Measurements from ENCODE around the gene CHMP6.

Gene CHMP6

DNA sequence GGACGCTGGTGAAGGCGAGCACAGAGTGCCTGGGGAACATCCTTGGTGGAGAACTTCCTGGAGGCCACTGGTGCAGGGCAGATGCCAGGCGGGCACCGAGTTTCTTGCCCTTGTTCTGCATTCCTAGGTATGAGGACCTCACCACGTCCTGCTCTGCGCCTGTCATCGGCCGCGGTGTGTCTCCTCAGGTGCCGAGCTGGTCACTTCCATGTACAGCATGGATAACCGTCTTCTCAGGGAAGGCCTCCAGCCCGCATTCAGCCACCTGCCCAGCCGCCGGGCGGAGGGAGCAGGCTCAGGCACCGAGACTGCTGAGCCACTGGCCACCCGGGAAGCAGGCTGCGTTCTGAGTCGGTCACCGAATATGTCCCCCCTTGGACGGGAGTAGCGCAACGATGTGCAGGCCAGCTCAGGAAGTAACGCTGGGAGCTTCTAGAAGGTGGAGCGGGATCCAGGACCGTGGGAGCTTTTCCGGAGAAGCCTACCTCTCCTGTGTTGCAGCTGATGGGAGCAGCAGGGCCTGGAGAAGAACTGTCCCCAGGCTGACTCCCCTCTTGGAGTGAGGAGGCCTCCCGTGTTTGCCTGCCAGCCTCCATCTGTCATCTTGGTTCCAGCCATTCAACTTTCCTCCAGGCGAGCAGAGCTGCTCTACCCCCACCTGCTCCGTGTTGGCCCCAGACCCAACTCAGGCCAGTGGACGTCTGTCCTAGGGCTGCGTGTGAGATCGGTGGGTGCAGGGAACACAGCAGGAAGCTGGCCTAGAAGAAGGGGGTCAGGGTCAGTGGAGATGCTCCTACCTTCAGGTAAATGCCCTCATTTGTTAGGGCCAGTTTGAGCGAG is 41.2 kb downstream of the CHMP6 start:
- DNase-seq: no peak

DNA sequence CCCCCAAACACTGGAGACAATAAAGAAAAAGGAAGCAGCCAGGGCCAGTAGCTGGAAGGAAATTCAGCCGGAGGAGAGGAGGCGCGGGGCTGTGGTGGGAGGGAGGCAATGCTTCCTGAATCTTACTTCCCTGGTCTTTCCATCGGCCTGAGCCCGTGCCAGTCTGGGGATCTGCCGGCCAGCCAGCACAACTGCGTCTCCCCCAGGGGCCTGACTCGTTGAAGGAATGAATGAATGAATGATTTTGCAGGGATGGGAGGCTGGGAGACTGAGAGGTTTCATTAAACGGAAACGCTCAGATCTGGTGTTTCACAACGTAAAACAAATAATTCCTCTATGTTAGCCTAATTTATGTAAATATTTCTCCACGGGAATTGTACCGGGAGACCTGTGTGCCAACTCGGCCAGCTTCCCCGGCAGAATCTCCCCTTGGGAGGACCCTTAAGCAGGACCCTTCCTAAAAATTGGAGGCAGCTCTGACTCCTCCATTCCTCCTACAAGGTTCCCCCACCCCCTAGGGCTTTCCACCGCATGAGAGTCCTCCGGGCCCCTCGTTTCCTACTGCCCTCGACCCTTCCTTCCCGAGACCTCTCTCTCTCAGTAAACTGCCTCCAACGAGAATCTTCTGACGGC is 42.0 kb downstream of the CHMP6 start:
- DNase-seq: peak; percentile 73

- DNase-seq: no peak
Measured at GRCh38 chr17:81034168-81034777, 42.6 kb downstream of the CHMP6 start.

DNA sequence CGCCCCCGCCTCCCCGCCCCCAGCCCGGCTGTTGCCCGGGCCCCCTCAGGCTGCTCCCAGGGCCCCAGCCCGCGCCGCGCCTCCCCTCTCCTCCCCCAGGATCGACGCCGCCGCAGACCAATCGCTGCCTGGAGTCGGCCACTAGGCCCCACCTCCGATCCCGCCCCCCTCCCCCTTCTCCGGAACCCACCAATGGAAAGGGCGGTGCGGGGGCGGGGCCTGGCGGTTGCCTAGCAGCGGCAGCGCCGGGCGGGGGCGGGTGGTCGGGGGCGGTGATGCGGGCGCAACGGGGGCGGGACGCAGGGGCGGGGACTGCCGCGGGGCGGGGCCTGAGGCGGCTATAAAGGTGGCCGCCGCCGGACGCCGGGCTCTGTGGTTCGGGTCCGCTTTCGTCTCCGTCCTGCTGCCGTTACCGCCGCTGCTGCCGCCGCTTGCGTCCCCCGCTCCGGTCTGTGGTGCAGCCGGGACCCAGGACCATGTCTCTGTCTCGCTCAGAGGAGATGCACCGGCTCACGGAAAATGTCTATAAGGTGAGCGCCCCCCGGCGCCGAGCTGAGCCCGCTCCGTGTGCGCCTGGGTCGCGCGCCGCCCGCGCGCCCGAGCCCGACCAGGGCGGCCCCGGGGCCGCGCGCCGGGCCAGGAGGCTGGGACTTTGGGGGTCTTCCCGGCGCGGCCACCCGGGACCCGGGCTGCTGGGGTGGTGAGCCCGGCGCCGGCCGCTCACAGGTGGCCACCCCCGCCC is 43.3 kb downstream of the CHMP6 start, which contains the start of gene BAIAP2:
TSS of gene BAIAP2 (plus strand) at position 373 of the 742 bp plus-strand sequence. CDS start at position 477, 104 bp downstream.
- peak; percentile 97 for DNase-seq

- no peak for DNase-seq
Measured at GRCh38 chr17:81035521-81036196, 44.0 kb downstream of the CHMP6 start.

- peak; percentile 50 for DNase-seq
Measured at GRCh38 chr17:81036197-81036941, 44.7 kb downstream of the CHMP6 start.

- DNase-seq: no peak
Measured at GRCh38 chr17:81037026-81037797, 45.6 kb downstream of the CHMP6 start.

DNA sequence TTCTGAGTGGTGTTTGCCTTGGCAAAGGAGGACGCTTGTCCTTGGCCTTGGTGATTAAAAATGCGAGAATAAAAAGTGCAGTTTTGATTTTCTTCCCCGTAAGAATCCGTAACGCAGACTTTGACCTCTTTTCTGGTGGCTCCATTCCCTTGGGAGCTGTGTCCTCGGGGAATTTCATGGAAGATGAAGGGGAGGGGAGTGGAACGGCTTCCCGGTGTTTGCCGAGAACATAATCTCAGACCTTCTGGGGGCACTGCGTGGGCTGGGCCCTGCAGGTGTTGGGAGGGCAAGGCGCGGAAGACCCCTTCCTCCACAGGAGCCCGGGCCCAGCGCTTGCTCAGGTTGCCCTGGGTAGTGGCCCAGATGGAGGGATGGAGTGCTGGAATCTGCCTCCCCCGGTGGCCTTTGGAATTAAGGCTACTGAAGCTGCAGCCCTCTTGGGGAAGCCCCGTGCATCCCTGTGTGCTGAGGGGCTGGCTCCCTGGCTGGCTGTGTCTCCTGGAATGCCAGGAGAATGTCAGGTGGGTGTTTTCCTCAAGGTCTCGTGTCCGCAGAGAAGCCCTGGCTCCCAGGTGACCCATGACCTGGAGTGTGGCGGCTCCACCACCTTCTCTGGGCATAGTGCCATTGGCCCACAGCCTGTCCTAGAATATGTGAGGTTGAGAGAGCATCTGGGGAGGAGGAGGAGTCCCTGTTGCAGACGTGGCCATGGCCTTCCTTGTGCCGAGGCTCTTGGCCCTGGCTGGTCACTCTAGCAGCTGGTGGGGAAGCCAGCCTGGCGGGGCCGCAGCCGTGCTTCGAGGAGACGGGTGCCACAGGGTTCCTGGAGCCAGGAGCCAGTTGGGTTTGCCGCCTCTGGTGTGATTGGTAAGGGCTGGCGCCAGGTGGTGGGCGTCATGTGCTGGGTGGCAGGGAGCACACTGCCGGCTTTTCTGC is 46.4 kb downstream of the CHMP6 start:
- DNase-seq: no peak

DNA sequence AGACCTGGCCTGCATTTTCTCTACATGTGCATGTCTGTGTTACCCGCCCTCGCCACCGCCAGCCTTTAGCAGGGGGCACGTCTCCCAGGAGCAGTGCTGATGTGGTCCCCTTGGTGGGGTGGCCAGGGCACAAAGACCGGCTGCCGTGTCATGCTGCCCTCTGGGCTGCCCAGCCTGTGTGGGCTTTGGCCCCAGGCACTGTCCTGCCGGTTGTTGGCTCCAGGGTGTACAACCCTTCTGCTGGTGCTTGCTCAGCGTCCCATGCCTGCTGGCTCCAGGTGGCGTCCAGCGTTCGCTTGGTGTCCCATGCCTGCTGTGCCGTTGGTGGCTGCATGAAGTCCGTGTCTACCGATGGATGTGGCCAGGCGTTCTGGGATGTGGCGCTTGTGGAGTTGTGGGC is 47.5 kb downstream of the CHMP6 start:
- DNase-seq: no peak

GRCh38 chr17:81039854-81040758 is 48.5 kb downstream of the CHMP6 start:
- no peak for DNase-seq

GRCh38 chr17:81040791-81041337 is 49.2 kb downstream of the CHMP6 start:
- peak; percentile 27 for DNase-seq

GRCh38 chr17:81042606-81043005 is 51.0 kb downstream of the CHMP6 start:
- no peak for DNase-seq

DNA sequence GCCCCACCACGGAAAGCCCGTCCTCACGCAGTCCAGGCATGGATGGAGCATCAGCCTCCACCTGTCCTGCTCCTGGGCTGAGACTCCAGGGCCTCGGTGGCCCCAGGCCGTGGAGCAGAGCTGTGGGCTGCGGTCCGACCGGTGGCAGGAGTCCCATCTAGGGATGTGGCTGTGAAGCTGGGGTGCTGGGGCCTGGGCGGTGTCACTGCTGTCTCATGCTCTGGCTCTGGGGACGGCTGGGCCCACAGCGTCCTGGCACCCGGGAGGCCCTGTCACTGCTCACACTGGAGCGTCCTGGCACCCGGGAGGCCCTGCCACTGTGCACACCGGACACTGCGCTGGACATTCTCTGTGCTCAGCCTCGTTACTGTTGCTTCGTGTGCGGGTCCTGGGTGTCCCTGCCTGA is 51.7 kb downstream of the CHMP6 start:
- DNase-seq: no peak

GRCh38 chr17:81043725-81044427 is 52.2 kb downstream of the CHMP6 start:
- DNase-seq: no peak

GRCh38 chr17:81044428-81044763 is 52.8 kb downstream of the CHMP6 start:
- no peak for DNase-seq

- no peak for DNase-seq
Measured at GRCh38 chr17:81044764-81045589, 53.3 kb downstream of the CHMP6 start.

- no peak for DNase-seq
Measured at GRCh38 chr17:81045590-81046095, 54.0 kb downstream of the CHMP6 start.
